NCI-H446 treated with DMSO at 0.1 percent for 48 hours (cell line): ENCODE results near the gene YPEL2.

Experiments used
- DNase-seq: peaks from one replicate; lab custom pipeline; 2025; lab: John Stamatoyannopoulos, UW

YPEL2 gene

DNA sequence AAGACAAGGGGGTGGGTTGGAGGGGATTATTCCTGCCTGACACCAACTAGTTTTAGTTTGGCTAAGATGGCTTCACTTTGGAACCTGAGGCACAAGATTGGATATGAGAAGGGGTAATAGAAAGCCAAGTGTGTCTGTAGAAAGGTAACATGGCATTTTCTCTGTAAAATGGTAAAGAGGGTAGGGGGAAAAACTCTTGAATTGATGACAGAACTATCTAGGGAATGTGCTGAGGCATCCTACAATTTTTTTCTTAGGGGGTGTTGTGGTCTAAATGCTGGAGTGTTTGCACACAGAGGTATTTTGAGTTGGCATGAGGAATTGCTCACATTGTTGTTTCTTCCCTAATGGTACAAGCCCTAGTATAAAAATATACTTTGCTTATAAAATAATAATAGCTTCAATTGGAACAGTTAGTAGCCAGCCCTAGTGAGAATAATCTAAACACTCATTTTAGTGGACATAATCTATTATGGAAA lies 25.8 kb downstream of the YPEL2 start:
- no peak for DNase-seq

DNA sequence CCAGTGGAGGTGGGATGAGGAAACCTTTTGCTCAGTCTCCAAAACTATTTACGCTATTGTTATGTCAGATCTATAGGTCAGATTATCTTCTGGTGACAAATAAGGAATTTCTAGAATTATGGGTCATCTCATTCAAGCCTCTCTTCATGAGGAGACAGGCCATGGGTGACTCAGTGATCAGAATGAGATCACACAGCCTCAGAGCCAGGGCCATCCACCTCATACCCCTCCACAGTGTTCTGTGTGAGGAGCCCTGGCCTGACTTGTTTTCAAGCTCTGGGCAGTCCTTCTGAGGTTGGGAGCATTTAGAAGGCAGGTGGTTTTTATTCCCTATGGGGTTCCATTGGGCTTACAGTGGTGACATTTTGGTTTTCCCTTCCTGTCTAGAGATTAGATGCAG lies 26.5 kb downstream of the YPEL2 start:
- DNase-seq = no peak

DNA sequence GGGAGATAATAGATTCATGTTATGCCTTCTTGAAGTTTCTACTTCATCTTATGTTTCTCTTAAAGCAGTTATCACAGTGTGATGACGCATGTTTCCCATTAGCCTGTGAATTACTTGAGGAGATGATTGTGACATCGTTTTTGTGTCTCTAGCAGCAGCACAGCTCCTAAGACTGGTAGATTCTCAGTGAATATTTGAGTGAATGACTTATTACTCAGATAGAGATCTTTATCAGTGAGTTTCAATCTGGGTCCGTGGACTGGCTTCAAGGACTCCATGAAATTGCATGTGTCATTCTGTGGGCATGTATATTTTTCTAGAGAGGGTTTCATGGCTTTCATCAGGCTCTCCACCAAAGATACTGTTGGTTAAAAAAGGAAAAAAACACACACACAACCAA lies 29.9 kb downstream of the YPEL2 start:
- DNase-seq = no peak

DNA sequence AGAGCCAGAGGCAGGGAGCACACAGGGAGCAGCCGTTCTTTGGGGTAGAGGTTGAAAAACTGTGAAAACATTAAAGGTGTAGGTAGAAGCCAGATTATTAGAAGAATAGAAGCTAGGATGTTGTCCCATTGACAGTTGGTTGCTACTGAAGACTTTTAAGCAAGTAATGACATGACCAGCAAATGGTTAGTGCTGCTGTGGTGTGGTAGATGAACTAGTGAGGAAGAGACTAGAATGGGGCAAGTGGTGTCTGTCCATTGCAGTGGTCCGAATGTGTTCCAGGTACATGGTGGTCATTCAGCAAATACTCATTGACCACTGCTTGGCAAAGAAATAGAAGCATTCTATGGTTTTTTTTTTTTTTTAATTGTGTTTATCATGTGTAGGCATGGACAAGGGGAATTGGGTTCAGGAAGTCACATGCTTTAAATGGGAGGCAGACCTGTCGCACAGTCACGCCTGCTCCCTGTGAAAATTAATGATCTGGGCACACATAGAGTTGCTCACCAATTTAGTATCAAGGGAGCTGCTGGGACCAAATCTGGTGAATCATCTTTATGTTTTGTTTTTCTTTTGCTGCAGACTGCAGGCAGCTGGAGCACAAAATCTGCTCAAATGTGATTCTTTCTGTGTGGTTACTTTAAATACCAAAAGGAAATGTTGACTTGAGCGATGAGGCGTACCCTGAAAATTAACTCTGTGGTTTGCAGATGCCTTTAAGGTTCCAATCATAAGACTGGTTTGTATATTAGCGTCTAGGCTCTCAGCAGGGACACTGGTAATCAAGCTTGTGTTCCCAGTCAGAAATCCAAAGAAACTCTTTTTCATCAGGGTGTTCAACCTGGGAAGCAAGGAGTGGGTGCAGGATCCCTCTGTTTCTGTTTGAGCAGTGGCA lies 30.7 kb downstream of the YPEL2 start:
- peak; percentile 20 for DNase-seq

DNA sequence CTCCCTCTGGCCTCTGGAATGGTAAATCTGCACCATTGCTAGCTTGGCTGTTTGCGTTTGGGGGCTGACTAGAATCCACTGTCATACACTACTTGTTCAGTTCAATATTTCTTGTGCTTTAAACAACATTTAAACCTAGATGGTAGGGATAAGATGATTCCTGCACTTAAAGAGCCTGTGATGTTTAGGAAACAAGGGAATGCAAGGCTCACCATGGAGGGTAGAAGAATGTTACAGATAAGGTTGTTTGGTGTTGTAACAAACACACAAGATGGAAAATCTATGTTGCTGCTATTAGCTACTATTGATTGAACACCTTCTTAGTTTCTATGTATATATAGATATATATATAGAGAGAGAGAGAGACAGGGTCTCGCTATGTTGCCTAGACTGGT lies 31.4 kb downstream of the YPEL2 start:
- DNase-seq = no peak

DNA sequence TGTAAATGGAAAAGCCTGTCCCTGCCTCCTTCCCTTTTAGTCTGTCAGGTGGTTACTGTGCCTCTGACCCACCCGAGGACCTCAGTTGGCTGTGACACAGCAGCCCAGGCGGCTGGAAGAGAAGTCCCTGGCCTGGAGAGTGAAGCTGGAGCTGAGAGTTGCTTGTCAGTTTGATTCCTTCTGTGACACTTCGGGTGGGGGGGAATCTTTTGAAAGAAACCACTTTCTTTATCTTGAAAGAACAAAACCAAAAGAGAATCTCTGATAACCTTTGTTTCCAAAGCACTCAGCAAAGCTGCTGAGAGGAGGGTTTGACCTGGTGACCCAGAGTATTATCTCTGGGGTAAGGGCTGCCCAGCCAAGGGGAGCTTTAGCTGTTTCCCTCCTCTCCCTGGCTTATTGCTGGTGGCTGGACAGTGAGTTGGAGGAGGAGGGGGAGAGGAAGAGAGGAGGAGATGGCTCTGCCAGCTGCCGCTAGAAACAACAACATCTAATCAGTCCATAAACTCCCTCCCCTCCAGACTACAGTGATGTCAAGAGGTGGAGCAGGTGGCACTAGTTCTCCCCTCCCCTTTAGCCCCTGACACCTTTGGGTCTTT lies 34.0 kb downstream of the YPEL2 start:
- DNase-seq = no peak

DNA sequence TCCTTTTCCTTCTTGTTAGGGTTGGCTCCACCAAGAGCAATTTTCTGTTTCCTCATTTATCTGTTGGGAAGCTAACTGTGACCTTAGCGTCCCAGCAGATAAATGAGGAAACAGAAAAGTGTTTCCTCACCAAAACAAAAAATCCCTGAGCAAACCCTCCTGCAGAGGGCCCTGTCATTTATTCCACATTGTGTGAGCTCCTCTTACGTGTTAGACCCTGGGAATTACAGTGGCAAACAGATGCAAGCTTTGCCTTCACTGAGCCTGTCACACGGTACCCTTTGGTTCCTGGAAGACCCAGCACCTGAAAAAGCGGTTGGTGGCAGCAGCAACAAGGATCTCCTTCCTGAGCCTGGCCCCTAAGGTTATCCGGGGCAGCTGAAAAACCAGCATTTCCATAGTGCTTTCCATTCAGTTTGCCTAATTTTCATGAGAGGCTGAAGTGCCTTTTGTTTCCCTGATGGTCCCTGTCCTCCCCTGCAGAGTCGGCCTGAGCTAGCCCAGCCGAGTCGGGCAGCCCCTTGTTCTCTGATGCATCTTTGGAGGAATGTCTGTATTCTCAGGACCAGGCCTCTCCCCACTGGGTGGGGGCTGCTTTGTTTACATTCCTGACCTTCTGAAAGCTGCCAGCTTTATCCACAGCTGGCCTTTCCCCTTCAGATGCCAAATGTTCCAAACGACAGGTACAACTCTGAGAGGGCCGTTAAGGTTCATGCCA lies 34.7 kb downstream of the YPEL2 start:
- DNase-seq = no peak

DNA sequence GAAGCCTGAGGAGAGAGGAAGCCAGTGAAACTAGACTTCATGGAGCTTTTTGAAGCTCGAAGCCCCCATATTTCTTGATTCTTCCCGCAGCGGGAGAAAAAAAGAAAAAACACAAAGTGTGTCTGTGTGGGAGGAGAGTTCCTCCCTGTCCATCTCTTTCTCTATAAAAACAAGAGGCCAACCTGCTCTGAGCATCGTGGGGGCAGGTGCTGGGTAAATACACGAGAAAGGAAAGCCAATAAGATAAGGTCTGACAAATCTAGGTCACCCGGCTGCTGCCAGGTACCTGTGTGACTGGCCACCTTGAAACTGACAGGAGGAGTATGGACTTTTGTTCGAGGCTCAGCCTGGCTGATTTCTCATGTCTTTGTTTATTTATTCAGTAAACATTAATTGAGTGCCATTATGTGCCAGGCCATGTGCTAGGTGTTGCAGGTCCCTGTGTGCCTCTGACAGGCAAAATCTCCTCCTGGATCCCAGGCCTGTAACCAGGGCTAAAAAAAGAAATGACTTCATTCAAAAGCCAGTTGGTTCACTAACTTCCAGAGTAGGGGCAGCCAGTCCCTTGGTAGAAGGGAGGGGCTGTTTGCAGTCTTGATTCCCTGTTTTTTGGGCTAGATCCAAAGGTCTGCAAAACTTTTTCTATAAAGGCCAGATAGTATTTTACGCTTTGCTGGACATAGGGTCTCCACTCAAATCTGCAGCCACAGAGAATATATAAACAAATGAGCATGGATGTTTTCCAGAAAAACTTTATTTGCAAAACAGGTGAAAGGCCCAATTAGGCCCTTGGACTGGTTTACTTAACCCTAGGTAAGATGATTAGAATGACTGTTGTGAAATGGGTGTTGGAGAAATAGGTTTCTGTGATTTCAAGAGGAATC lies 35.6 kb downstream of the YPEL2 start:
- peak; percentile 79 for DNase-seq

DNA sequence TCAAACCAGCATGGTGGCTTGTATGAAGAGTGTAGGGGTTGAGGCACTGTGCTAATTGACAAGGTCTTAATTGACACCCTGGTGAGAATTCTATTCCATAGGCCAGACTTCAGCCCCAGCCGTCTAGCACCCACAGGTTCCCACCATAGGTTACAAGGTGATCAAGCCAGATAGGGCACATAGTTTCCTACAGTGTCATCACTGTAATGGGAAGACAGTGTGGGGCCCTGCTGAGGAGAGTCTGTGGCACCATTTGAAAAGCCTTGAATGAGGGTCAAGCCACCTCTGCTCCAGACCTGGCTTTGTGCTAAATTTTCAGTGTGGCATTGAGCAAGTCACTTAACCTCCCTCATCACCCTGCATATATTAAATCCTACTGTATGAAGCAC lies 36.2 kb downstream of the YPEL2 start:
- DNase-seq = no peak

DNA sequence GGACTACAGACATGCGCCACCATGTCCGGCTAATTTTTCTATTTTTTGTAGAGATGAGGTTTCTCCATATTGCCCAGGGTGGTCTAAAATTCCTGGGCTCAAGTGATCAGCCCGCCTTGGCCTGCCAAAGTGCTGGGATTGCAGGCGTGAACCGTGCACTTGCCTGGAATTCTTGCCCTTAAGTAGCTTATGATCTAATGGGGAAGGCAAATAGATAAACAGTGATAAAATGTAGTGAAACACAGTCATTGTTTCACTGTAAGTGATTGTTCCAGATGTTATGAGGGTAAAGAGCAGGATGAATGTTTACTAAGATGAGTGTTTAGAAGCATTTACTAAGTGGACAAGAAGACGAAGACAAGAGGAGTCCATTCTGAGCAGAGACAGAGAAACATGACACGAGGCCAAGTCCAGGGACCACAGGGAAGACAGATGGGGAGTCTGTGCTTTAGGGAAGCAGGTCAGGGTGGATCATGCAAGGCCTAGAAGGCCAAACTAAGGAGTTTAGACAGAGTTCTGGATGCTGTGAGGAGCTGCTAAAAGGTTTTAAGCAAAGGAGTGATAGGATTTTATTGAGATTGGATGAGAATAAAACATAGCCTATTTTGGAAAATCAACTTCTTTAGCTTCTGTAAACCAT lies 36.9 kb downstream of the YPEL2 start:
- no peak for DNase-seq

DNA sequence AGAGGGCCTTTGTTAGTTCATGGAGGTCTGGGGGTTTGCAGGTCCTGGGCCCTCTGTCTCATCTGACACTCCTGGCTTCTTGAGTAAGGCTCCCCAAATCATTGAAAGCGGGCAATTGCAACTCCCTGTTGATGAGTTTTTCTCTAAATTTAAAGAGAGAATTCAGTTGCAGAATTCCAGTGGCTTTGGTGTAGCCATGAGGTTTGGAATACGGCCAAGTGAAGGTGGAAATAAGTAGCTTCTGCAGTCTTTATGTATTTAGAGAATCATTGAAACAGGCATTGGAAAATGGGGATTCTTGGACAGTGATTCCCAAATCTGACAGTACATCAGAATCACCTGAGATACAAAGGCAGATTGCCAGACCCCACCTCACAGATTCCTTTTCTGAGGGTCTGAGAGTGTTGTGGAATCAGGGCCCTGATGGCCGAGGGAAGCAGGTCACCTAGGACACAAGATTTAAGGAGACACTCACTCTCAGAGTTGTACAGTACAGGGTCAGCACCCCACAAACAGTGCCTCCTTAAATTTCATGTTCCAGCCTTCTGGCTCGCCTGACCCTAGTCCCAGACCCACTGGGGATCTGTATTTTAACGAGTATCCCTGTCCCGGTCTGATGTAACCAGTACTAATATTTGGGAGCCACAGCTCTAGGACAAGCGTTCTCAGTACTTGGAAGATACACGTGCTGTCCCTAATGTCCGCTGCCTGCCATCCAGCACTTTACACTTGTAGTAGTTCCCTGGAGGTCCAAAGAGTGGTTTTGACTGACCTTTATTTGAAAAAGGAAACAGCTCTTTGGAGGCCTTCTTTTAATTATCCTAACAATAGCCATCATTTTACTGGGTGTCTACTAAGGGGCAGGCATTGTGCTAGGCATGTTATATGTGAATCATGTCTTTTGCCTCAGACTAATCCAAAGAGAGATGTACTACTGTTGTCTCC lies 37.8 kb downstream of the YPEL2 start:
- DNase-seq = no peak

DNA sequence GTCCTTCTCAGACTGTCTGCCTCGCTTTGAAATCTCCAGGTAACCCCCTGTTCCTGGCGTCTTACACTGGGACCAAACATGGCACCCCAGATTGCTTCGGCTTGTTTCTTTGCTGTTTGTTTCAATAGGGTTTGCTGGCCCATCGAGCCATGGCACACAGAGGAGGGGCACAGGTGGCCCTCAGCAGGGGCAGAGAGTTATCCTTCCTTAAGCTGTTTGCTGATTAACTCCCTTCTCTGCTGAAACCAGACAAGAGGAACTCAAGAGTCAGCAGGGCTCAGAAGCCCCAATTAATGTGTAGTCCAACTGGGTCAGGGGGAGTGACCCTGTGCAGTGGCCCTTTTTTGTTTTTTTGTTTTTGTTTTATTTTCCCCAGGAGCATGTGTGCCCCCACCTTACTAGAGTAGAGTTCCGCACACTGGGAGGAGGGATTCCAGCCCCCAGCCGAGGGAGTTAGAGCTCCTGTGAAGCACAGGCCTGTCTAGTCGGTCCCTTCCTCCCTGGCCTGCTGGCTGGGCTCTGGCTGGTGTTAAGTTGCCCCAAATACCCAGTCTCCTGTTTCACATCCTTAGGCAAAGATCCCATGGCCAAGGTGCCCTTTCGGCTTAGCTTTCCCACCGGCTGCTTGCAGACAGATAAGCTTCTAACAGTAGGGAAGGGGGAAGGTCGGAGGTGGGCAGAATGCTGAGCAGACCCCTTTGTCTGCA lies 39.3 kb downstream of the YPEL2 start:
- DNase-seq = no peak

DNA sequence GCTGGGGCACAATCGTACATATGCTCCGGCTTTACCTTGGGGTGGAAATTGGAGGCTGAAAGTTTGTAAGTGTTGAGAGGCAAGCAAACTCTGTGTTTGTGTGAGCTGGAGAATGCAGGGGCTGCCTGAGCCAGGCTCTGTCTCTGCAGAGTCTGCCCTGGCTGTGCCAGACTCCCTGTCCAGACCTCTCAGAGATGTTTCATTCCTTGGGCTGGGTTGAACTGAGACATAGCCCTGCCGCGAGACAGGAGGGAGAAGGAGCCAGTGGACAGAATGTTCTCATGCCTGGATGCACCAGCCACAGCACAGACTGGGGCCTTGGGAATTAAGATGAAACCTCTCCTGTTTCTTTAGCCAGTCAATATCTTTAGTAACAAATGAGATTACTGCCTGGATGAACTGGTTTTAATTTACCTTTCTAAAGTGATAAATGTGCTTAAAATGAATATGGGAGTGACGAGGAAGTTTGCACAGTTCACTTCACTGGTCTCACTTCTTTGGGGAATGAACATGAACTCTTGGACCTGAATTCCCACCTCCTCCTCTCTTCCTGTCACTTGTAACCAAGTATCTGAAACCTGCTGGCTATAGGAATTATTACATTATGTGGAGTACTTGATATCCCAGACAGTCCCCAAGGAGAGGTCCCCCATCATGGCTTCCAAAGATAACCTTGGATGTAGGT lies 40.1 kb downstream of the YPEL2 start:
- no peak for DNase-seq

DNA sequence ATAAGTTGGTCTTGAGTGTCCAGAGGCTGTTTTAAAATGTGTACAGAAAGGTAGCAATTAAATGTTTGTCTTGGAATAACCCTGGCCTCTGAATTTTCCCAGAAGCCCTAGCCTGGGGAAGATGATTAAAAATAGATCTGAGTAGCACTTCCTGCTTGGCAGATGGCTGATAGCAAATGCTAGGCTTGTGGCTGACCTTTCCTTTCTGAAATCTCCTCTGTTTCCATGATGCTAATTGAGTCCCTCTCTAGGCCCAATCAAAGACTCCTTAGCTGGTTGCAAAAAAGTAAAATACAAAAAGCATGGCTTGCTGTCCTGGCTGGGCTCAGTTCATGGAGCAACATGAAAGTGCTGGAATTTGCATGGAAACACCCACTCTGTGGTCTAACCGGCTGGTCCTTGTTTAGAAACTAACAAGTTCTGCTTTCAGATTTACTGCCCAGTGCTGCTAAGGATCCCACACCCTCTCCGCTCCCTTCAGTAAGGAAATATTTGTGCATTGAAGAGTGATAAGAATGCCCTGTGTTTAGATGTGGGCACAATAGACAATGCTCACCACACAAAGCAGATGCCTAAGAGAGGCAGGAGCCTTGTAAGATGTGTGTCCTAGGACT lies 40.8 kb downstream of the YPEL2 start:
- DNase-seq = no peak

DNA sequence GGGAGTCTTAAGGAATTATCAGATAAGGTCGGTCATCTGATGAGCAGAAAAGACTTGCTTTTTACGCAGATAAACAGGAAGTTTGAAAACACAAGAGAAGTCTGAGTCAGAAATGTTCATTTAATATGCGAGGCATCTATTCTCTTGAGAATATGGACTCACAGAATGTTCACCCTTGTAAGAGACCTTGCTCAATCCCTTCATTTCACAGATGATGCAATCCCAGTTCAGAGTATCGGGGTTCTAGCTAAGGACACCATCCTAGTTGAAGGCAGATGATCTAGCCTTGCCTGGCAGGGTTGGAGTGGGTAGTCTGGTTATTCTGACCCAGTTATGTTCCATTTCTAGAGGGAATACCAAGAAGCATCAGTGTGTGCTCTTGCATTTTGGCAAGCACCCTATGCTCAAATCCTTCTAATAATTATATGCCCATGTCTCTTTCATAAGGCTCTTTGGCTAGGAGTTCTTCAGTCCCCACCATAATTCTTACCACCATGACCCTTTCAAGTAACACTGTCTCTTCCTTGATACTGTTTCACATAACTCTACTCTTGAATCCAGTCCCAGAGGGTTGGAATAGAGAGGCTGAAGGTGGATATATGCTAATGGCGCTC lies 42.5 kb downstream of the YPEL2 start:
- DNase-seq = no peak

DNA sequence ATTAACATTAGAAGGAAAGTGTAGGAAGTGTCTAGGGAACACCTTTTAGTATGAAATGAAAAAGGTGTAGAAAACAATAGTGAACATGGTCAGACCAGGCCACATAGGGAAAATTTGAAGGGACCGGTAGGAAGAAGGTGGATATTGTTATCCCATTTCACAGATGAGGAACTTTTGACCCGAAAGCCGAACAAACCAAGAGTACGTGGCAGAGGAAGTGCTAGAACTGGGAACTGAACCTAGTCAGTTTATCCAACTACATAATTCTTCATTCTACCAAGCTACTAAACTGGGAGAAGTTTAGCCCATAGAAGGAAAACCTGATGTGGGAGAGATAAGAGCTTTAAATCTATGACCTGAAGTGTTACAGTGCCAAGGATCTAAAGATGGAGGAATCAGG lies 43.2 kb downstream of the YPEL2 start:
- no peak for DNase-seq

DNA sequence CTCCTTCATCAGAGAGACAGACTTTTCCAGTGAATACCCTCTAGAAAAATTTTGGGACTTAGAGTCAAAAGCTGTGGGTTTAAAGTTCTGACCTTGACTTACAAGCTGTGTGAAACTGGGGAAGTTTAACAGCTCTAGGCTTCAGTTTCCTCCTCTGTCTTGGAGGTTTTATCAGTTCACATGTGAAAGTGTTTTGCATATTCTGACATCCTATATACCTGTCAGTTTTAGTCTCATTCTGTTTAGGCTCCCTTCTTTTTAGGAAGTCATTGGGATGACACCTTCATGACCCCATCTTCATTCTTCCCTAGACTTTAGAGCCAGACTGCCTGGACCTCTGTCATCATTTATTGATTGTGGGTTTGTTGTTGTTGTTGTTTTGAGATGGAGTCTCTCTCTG lies 44.4 kb downstream of the YPEL2 start:
- no peak for DNase-seq

DNA sequence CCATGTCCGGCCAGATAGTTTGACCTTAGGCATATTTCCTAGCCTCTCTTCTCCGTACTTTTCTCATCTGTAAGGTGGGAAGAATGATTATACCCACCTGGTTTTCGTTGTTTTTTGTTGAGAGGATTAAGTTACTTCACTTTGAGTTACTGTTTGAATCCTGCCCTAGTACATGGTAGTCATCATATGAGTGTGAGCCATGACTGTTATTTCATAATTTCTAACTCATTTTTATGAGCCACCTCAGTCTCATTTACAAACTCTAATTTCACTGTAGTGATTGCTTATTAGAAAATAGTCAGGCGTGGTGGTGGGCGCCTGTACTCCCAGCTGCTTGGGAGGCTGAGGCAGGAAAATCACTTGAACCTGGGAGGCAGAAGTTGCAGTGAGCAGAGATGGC lies 45.1 kb downstream of the YPEL2 start:
- DNase-seq = no peak
